MM.1S (cell line): ENCODE results near the gene CYP2R1.

Source experiments
- DNase-seq: peaks from one replicate; pipeline ENCODE4 v3.0.0-alpha.2; 2015
- H2AFZ ChIP-seq: fragments of 300-600 bp; sonication (generic); 2 replicates; pipeline ENCODE4 v1.6.0; 2016; ENCODE audit warnings: antibody characterized with exemption, low read length
- H3F3A ChIP-seq: fragments of 300-600 bp; sonication (generic); 2 replicates; pipeline ENCODE4 v1.6.1; 2016; ENCODE audit warnings: mild to moderate bottlenecking, antibody characterized with exemption, low read length, moderate library complexity, mixed read lengths; ENCODE audit not compliant: insufficient read depth
- H3K27ac ChIP-seq: fragments of 300-600 bp; sonication (generic); 2 replicates; pipeline ENCODE4 v1.5.1; 2016; ENCODE audit warnings: mild to moderate bottlenecking, low read length
- H3K27me3 ChIP-seq: fragments of 300-600 bp; sonication (generic); replicated peaks from 2 replicates; pipeline ENCODE4 v1.6.0; 2016; ENCODE audit warnings: low read length; ENCODE audit not compliant: insufficient read depth
- H3K36me3 ChIP-seq: fragments of 300-600 bp; sonication (generic); replicated peaks from 2 replicates; pipeline ENCODE4 v1.6.1; 2016; ENCODE audit warnings: mild to moderate bottlenecking, low read length, mixed read lengths; ENCODE audit not compliant: insufficient read depth
- H3K4me1 ChIP-seq: fragments of 300-600 bp; sonication (generic); 2 replicates; pipeline ENCODE4 v1.6.1; 2016; ENCODE audit warnings: low read length, mixed read lengths
- H3K4me2 ChIP-seq: fragments of 300-600 bp; sonication (generic); 2 replicates; pipeline ENCODE4 v1.6.0; 2016; ENCODE audit warnings: low read depth, low read length
- H3K4me3 ChIP-seq: fragments of 300-600 bp; sonication (generic); 2 replicates; pipeline ENCODE4 v1.5.1; 2016; ENCODE audit warnings: low read length, mixed read lengths
- H3K79me2 ChIP-seq: fragments of 300-600 bp; sonication (generic); 2 replicates; pipeline ENCODE4 v1.6.1; 2016; ENCODE audit warnings: mixed run types, low read length, mixed read lengths
- H3K9ac ChIP-seq: fragments of 300-600 bp; sonication (generic); 2 replicates; pipeline ENCODE4 v1.6.1; 2016; ENCODE audit warnings: low read length, mixed read lengths
- H3K9me2 ChIP-seq: fragments of 300-600 bp; sonication (generic); replicated peaks from 2 replicates; pipeline ENCODE4 v1.6.1; 2016; ENCODE audit warnings: mild to moderate bottlenecking, low read length, mixed read lengths; ENCODE audit not compliant: insufficient read depth
- H3K9me3 ChIP-seq: fragments of 300-600 bp; sonication (generic); replicated peaks from 2 replicates; pipeline ENCODE4 v1.6.1; 2016; ENCODE audit warnings: mild to moderate bottlenecking, low read length, mixed read lengths; ENCODE audit not compliant: insufficient read depth
- H4K20me1 ChIP-seq: fragments of 300-600 bp; sonication (generic); 2 replicates; pipeline ENCODE4 v1.6.1; 2016; ENCODE audit warnings: mild to moderate bottlenecking, low read length, moderate library complexity, mixed read lengths; ENCODE audit not compliant: insufficient read depth
- CTCF ChIP-seq: fragments of 300-600 bp; sonication (generic); IDR thresholded peaks from 2 replicates; pipeline ENCODE4 v1.5.1; 2016; ENCODE audit warnings: antibody characterized with exemption, low read length, mixed read lengths
- EZH2 ChIP-seq: fragments of 300-600 bp; sonication (generic); optimal IDR thresholded peaks from 2 replicates; pipeline ENCODE3; 2017; ENCODE audit warnings: low read depth, mild to moderate bottlenecking, antibody characterized with exemption, low read length, mixed read lengths
- EZH2phosphoT487 ChIP-seq: fragments of 300-600 bp; sonication (generic); IDR thresholded peaks from 2 replicates; pipeline ENCODE4 v1.6.1; 2018; ENCODE audit warnings: antibody characterized with exemption, low read length

CYP2R1 gene

GRCh38 chr11:14932447-14932846 lies 40.4 kb upstream of the CYP2R1 start:
- Histone ChIP-seq H2AFZ (no peak overlapping the region), H3K27me3 (no peaks in the 10 kb centered on the region), H3K79me2 (no peaks in the 10 kb centered on the region), H3F3A (no peaks in the 10 kb centered on the region), H4K20me1 (no peaks in the 10 kb centered on the region), H3K9ac (no peak overlapping the region), H3K9me3 (no peaks in the 10 kb centered on the region), H3K36me3 (no peaks in the 10 kb centered on the region), H3K9me2 (no peaks in the 10 kb centered on the region), H3K4me3 (no peak overlapping the region), H3K4me2 (no peak overlapping the region), H3K4me1 (no peaks in the 10 kb centered on the region), H3K27ac (no peak overlapping the region)
- no peak for DNase-seq
- TF ChIP-seq EZH2phosphoT487 (no peak), CTCF (no peak), EZH2 (no peak)

GRCh38 chr11:14930369-14930768 lies 38.3 kb upstream of the CYP2R1 start:
- H3K9me2 ChIP-seq = no peaks in the 10 kb centered on the region

GRCh38 chr11:14927146-14927545 lies 35.1 kb upstream of the CYP2R1 start:
- H3K27me3 ChIP-seq = no peaks in the 10 kb centered on the region

More at GRCh38 chr11:14930369-14930768, 38.3 kb upstream of the CYP2R1 start:
- Histone ChIP-seq H3K36me3 (no peaks in the 10 kb centered on the region), H4K20me1 (no peaks in the 10 kb centered on the region), H3K4me1 (no peaks in the 10 kb centered on the region), H3K4me3 (no peak overlapping the region), H3K79me2 (no peaks in the 10 kb centered on the region), H3K9me3 (no peaks in the 10 kb centered on the region), H3K27ac (no peak overlapping the region), H3F3A (no peaks in the 10 kb centered on the region), H2AFZ (no peak overlapping the region), H3K4me2 (no peak overlapping the region), H3K27me3 (no peaks in the 10 kb centered on the region), H3K9ac (no peak overlapping the region)
- no peak for DNase-seq
- TF ChIP-seq EZH2 = no peak
- TF ChIP-seq CTCF = no peak
- TF ChIP-seq EZH2phosphoT487 = no peak

More at GRCh38 chr11:14927146-14927545, 35.1 kb upstream of the CYP2R1 start:
- Histone ChIP-seq H2AFZ (no peak overlapping the region), H3K9me2 (no peaks in the 10 kb centered on the region), H3K27ac (no peak overlapping the region), H3F3A (no peaks in the 10 kb centered on the region), H3K4me3 (no peak overlapping the region), H3K36me3 (no peaks in the 10 kb centered on the region), H3K4me2 (no peak overlapping the region), H4K20me1 (no peaks in the 10 kb centered on the region), H3K79me2 (no peaks in the 10 kb centered on the region), H3K4me1 (no peaks in the 10 kb centered on the region), H3K9me3 (no peaks in the 10 kb centered on the region), H3K9ac (no peak overlapping the region)
- TF ChIP-seq CTCF (no peak), EZH2 (no peak), EZH2phosphoT487 (no peak)
- no peak for DNase-seq
